ENCODE results near the gene GSK3A.
A peak's percentile ranks its signal among the peaks of the same experiment; 100 is the strongest.
"Not testable (repeated sequence)": the region's sequence is repeated elsewhere in the genome, so short reads cannot be mapped to it uniquely, and the experiment has no call there.

The GSK3A gene

GRCh38 chr19:42268142-42268703 lies 25.8 kb upstream of the GSK3A start:
- ChIA-PET POLR2A (no interaction called here), CTCF (no interaction called here)
- peak overlapping the region; percentile 96 for H3K4me3 ChIP-seq (ENCODE audit: low read depth, low read length)
- TF ChIP-seq CTCF (IDR thresholded peaks at IDR 0.05; ENCODE audit: insufficient read depth, low read length, missing control alignments) = no peak
- peak; percentile 94 for DNase-seq (ENCODE audit: low read depth, low spot score)

- CTCF ChIA-PET = interaction anchor here (0.9 kb wide), 1 partner anchor 22 kb away, joined by 3 read pairs; no protein-coding TSS in a partner anchor
- POLR2A ChIA-PET = no interaction called here
- no peak for DNase-seq (ENCODE audit: low read depth, low spot score)
- peak overlapping the region; percentile 70 for H3K4me3 ChIP-seq (ENCODE audit: low read depth, low read length)
- TF ChIP-seq CTCF (IDR thresholded peaks at IDR 0.05; ENCODE audit: insufficient read depth, low read length, missing control alignments) = no peak
Measured at GRCh38 chr19:42267644-42268141, 25.3 kb upstream of the GSK3A start.

GRCh38 chr19:42266928-42267603 lies 24.7 kb upstream of the GSK3A start:
- ChIA-PET POLR2A (interaction anchor here (0.7 kb wide), 1 partner anchor 9 kb away, joined by 6 read pairs; no protein-coding TSS in a partner anchor), CTCF (interaction anchor here (0.9 kb wide), 1 partner anchor 22 kb away, joined by 3 read pairs; no protein-coding TSS in a partner anchor)
- H3K4me3 ChIP-seq (ENCODE audit: low read depth, low read length); DNase-seq (ENCODE audit: low read depth, low spot score): not testable (repeated sequence)

GRCh38 chr19:42266105-42266504 lies 23.7 kb upstream of the GSK3A start:
- POLR2A ChIA-PET = interaction anchor here (0.7 kb wide), 1 partner anchor 8 kb away, joined by 6 read pairs; no protein-coding TSS in a partner anchor
- not testable (repeated sequence) for H3K4me3 ChIP-seq (ENCODE audit: low read depth, low read length); DNase-seq (ENCODE audit: low read depth, low spot score)
- CTCF ChIA-PET = interaction anchor here (1.0 kb wide), 1 partner anchor 21 kb away, joined by 4 read pairs; no protein-coding TSS in a partner anchor

- POLR2A ChIA-PET = interaction anchor here (0.5 kb wide), 1 partner anchor 165 kb away, joined by 4 read pairs; no protein-coding TSS in a partner anchor
- no peak overlapping the region for H3K4me3 ChIP-seq (ENCODE audit: low read depth, low read length)
- TF ChIP-seq CTCF (IDR thresholded peaks at IDR 0.05; ENCODE audit: insufficient read depth, low read length, missing control alignments) = no peak
- CTCF ChIA-PET = interaction anchor here (0.9 to 2.6 kb wide), 3 partner anchors 14 to 18 kb away, joined by 3 to 9 read pairs (median 3); no protein-coding TSS in a partner anchor
- no peak for DNase-seq (ENCODE audit: low read depth, low spot score)
Measured at GRCh38 chr19:42261763-42262162, 19.4 kb upstream of the GSK3A start.

- POLR2A ChIA-PET = interaction anchor here (0.8 kb wide), 1 partner anchor 9 kb away, joined by 6 read pairs; no protein-coding TSS in a partner anchor
- CTCF ChIA-PET = interaction anchor here (1.7 kb wide), 1 partner anchor 12 kb away, joined by 14 read pairs; no protein-coding TSS in a partner anchor
Measured at GRCh38 chr19:42257842-42258241, 15.4 kb upstream of the GSK3A start.

GRCh38 chr19:42255766-42256745 lies 13.7 kb upstream of the GSK3A start:
- POLR2A ChIA-PET = interaction anchor here (0.5 to 1.4 kb wide), 2 partner anchors 13 to 17 kb away, joined by 3 to 4 read pairs; partner anchors contain the start of gene GSK3A
- TF ChIP-seq CTCF (IDR thresholded peaks at IDR 0.05; ENCODE audit: insufficient read depth, low read length, missing control alignments) = no peak
- peak overlapping the region; percentile 96 for H3K4me3 ChIP-seq (ENCODE audit: low read depth, low read length)
- no peak for DNase-seq (ENCODE audit: low read depth, low spot score)
- CTCF ChIA-PET = interaction anchor here (1.1 to 2.6 kb wide), 4 partner anchors 10 to 23 kb away, joined by 3 to 25 read pairs (median 13); no protein-coding TSS in a partner anchor

More at GRCh38 chr19:42257842-42258241, 15.4 kb upstream of the GSK3A start:
- DNase-seq (ENCODE audit: low read depth, low spot score); H3K4me3 ChIP-seq (ENCODE audit: low read depth, low read length): not testable (repeated sequence)
